ENCODE measurements around the gene HSD17B3. TPM values are rescaled to one million over a fixed set of nuclear protein-coding genes. Genes with fewer than 3 reads are reported as not detected.

HSD17B3 gene
- total and polyA plus RNA-seq, 2 donors (not counting 1 experiment from before 2014, with no cell fraction given) = not detected

- H3K9me3 Mint-ChIP-seq (ENCODE audit: insufficient read depth) = no peaks in the 10 kb centered on the region
- Histone ChIP-seq H3K79me2 (ENCODE audit: control insufficient read depth, insufficient read depth, low read length) (no peaks in the 10 kb centered on the region), H3K36me3 (replicated peaks in 1 of 2; ENCODE audit: control extremely low read depth in 1 of 2, control insufficient read depth in 1 of 2, extremely low read depth in 1 of 2, insufficient read depth in 2 of 2, low read length in 1 of 2) (no peaks in the 10 kb centered on the region), H3K4me3 (ENCODE audit: control extremely low read depth in 1 of 5, extremely low read depth in 1 of 5, insufficient read depth in 1 of 5, low read depth in 2 of 5, low read length in 4 of 5) (no peak overlapping the region), H4K20me1 (ENCODE audit: control insufficient read depth, insufficient read depth, low read length, poor library complexity, severe bottlenecking) (no peaks in the 10 kb centered on the region), H3K27ac (ENCODE audit: low read length in 2 of 2) (no peak overlapping the region), H2AFZ (ENCODE audit: insufficient read depth, low read depth, low read length, poor library complexity, severe bottlenecking) (no peak overlapping the region), H3K9me3 (ENCODE audit: control extremely low read depth in 1 of 3, control insufficient read depth in 2 of 3, insufficient read depth in 1 of 3, low read length in 2 of 3) (no peaks in the 10 kb centered on the region), H3K27me3 (replicated peaks in 1 of 4; ENCODE audit: control extremely low read depth in 1 of 4, control insufficient read depth in 3 of 4, insufficient read depth in 4 of 4, low read length in 3 of 4) (peaks cover 0 to 10% (median 2%) of the 10 kb centered on the region in 4 experiments), H3K4me2 (replicated peaks; ENCODE audit: low read depth, low read length, poor library complexity, severe bottlenecking) (no peak overlapping the region), H3K4me1 (ENCODE audit: control insufficient read depth in 2 of 2, insufficient read depth in 2 of 2, low read length in 2 of 2) (no peaks in the 10 kb centered on the region), H3K9ac (ENCODE audit: low read length) (no peak overlapping the region)
- H3K4me1 Mint-ChIP-seq = no peaks in the 10 kb centered on the region
- H3K27ac Mint-ChIP-seq = no peak overlapping the region
- ChIA-PET CTCF (interaction anchor here (0.8 to 2.1 kb wide), 3 partner anchors 13 to 71 kb away, joined by 3 to 6 read pairs (median 3); no protein-coding TSS in a partner anchor), POLR2A (no interaction called here)
- H3K4me3 Mint-ChIP-seq = no peak overlapping the region
- intact Hi-C loops (cut with micrococcal nuclease) = no loop called here
- TF ChIP-seq, protein P1, sequence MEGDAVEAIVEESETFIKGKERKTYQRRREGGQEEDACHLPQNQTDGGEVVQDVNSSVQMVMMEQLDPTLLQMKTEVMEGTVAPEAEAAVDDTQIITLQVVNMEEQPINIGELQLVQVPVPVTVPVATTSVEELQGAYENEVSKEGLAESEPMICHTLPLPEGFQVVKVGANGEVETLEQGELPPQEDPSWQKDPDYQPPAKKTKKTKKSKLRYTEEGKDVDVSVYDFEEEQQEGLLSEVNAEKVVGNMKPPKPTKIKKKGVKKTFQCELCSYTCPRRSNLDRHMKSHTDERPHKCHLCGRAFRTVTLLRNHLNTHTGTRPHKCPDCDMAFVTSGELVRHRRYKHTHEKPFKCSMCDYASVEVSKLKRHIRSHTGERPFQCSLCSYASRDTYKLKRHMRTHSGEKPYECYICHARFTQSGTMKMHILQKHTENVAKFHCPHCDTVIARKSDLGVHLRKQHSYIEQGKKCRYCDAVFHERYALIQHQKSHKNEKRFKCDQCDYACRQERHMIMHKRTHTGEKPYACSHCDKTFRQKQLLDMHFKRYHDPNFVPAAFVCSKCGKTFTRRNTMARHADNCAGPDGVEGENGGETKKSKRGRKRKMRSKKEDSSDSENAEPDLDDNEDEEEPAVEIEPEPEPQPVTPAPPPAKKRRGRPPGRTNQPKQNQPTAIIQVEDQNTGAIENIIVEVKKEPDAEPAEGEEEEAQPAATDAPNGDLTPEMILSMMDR (IDR thresholded peaks at IDR 0.05) = no peak
- TF ChIP-seq EZH2 (IDR thresholded peaks at IDR 0.05; ENCODE audit: borderline replicate concordance, insufficient read depth, low read depth, low read length, poor library complexity, severe bottlenecking) = no peak
- no peak for DNase-seq
- 90% methylated on average over 8 of the region's 8 CpGs for WGBS (ENCODE audit: insufficient coverage)
- ATAC-seq (ENCODE audit: low read depth) = no peak
- peaks cover 21% of the 10 kb centered on the region for H3K27me3 Mint-ChIP-seq
Measured at GRCh38 chr9:96246267-96246671, 55.7 kb downstream of the HSD17B3 start.

DNA sequence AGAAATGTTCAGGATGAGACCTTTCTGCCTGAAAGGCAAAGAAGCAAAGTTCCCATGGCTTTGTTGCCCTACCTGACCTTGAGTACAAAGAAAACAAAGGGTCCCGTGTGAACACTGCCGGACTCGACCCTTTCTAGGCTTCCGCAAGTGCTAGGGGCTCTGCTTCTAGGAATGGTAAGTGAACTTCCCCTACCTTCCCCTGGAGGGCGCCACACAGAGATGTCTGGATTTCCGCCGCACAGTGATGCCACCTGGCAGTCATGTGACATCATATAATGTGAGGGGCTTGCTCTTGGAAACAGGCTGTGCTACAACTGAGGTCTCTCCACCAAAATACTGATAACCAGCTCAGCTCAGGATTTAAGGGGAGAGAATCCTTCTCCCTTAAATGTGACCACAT is 56.6 kb downstream of the HSD17B3 start:
- Histone ChIP-seq H3K9me3 (ENCODE audit: control extremely low read depth in 1 of 3, control insufficient read depth in 2 of 3, insufficient read depth in 1 of 3, low read length in 2 of 3) (no peaks in the 10 kb centered on the region), H3K27ac (ENCODE audit: low read length in 2 of 2) (no peak overlapping the region), H3K79me2 (ENCODE audit: control insufficient read depth, insufficient read depth, low read length) (no peaks in the 10 kb centered on the region), H3K27me3 (replicated peaks in 1 of 4; ENCODE audit: control extremely low read depth in 1 of 4, control insufficient read depth in 3 of 4, insufficient read depth in 4 of 4, low read length in 3 of 4) (peaks cover 0 to 10% (median 1%) of the 10 kb centered on the region in 4 experiments), H3K36me3 (replicated peaks in 1 of 2; ENCODE audit: control extremely low read depth in 1 of 2, control insufficient read depth in 1 of 2, extremely low read depth in 1 of 2, insufficient read depth in 2 of 2, low read length in 1 of 2) (no peaks in the 10 kb centered on the region), H3K4me1 (ENCODE audit: control insufficient read depth in 2 of 2, insufficient read depth in 2 of 2, low read length in 2 of 2) (no peaks in the 10 kb centered on the region), H3K4me3 (ENCODE audit: control extremely low read depth in 1 of 5, extremely low read depth in 1 of 5, insufficient read depth in 1 of 5, low read depth in 2 of 5, low read length in 4 of 5) (no peak overlapping the region), H2AFZ (ENCODE audit: insufficient read depth, low read depth, low read length, poor library complexity, severe bottlenecking) (no peak overlapping the region), H3K4me2 (replicated peaks; ENCODE audit: low read depth, low read length, poor library complexity, severe bottlenecking) (no peak overlapping the region), H4K20me1 (ENCODE audit: control insufficient read depth, insufficient read depth, low read length, poor library complexity, severe bottlenecking) (no peaks in the 10 kb centered on the region), H3K9ac (ENCODE audit: low read length) (no peak overlapping the region)
- intact Hi-C loops (cut with micrococcal nuclease) = no loop called here
- H3K27ac Mint-ChIP-seq = no peak overlapping the region
- no peak for DNase-seq
- ATAC-seq (ENCODE audit: low read depth) = no peak
- WGBS (ENCODE audit: insufficient coverage) = 100% methylated on average over 1 of the region's 7 CpGs
- ChIA-PET CTCF (interaction anchor here (1.3 to 2.1 kb wide), 2 partner anchors 12 to 72 kb away, joined by 3 to 6 read pairs; no protein-coding TSS in a partner anchor), POLR2A (no interaction called here)
- no peak overlapping the region for H3K4me3 Mint-ChIP-seq
- no peaks in the 10 kb centered on the region for H3K9me3 Mint-ChIP-seq (ENCODE audit: insufficient read depth)
- TF ChIP-seq, protein P1 (IDR thresholded peaks at IDR 0.05) = no peak
- TF ChIP-seq EZH2 (IDR thresholded peaks at IDR 0.05; ENCODE audit: borderline replicate concordance, insufficient read depth, low read depth, low read length, poor library complexity, severe bottlenecking) = no peak
- H3K4me1 Mint-ChIP-seq = no peaks in the 10 kb centered on the region
- peaks cover 21% of the 10 kb centered on the region for H3K27me3 Mint-ChIP-seq

Measured in B cell (primary cell).